ENCODE measurements around the gene TRAPPC3L.

TRAPPC3L gene

GRCh38 chr6:116575227-116575626 is 29.7 kb upstream of the TRAPPC3L start:
- TF ChIP-seq CTCF (IDR thresholded peaks at IDR 0.05) = no peak

GRCh38 chr6:116572162-116572561 is 26.7 kb upstream of the TRAPPC3L start:
- no peak for TF ChIP-seq CTCF (IDR thresholded peaks at IDR 0.05)

- no peak for TF ChIP-seq CTCF (IDR thresholded peaks at IDR 0.05)
These were observed 26.2 kb upstream of the TRAPPC3L start for GRCh38 chr6:116571683-116572000.

GRCh38 chr6:116570856-116571682 is 25.6 kb upstream of the TRAPPC3L start, which contains the start of gene RWDD1:
Gene RWDD1 (plus strand): TSS chr6:116571504. CDS start chr6:116571583, 79 bp downstream.
- TF ChIP-seq CTCF (IDR thresholded peaks at IDR 0.05) = no peak

DNA sequence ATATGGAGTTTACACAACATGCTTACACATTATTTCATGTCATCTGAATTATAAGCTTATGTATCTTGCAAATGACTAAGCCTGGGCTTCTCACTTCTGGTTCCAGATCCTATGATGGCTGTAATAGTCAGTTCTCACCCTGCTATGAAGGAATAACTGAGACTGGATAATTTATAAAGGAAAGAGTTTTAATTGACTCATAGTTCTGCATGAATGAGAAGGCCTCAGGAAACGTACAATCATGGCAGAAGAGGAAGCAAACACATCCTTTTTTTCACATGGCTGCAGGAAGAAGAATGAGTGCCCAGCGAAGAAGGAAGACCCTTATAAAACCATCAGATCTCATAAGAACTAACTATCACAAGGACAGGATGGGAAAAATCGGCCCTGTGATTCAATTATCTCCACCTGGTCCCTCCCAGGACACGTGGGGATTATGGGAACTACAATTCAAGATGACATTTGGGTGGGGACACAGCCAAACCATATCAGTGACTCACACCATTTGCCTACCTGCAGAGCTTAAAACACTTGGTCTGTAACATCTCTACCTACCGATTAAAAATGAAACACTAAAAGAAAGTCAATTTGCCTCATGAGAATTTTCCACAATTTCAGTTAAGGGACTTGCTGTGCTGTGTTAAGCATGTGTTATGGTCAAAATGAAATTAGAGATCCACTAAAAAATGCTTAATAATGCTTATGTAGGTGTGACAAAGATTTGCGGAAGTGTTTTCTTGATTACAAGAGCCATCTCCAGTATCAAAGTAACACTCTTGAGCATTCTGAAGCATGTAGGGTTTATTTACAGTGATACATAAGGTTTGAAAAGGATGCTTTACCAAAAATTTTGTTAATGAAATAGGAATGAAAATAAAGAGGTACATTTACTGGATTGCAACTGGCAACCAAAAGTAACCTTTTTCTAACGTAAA is 23.6 kb upstream of the TRAPPC3L start:
- no peak for TF ChIP-seq CTCF (IDR thresholded peaks at IDR 0.05)

DNA sequence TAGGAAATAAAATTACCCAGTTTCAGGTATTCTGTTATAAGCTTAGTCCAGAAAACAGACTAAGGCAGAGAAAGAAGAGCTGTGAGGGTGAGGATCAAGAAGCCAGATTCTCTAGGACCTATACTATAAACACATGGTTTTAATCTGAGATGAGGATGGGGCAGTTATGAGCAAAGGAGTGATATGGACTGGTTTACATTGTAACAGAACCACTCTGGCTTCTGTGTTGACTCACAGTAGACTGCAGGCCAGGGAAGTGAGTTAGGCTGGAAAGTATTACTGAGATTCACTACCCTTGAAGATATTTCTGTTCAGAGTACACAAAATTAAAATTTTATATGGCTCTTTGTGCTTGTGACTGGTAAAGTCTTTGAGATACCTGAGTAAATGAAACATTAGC is 22.6 kb upstream of the TRAPPC3L start:
- no peak for TF ChIP-seq CTCF (IDR thresholded peaks at IDR 0.05)

- TF ChIP-seq CTCF (IDR thresholded peaks at IDR 0.05) = no peak
These were observed 19.7 kb upstream of the TRAPPC3L start for GRCh38 chr6:116564921-116565872.
